GM19467 (cell line): ENCODE data around the gene FAM124B.

Experiments
- ATAC-seq: cut with Tn5 transposase; IDR thresholded peaks from one replicate; pipeline ENCODE4 v1.9.1; 2021; ENCODE audit warnings: mild to moderate bottlenecking, moderate library complexity; ENCODE audit not compliant: unreplicated experiment

Gene FAM124B

GRCh38 chr2:224347176-224348051 lies 54.5 kb downstream of the FAM124B start:
- no peak for ATAC-seq

GRCh38 chr2:224345492-224345891 lies 56.4 kb downstream of the FAM124B start:
- ATAC-seq = no peak

GRCh38 chr2:224343226-224343625 lies 58.7 kb downstream of the FAM124B start:
- ATAC-seq = no peak

- no peak for ATAC-seq
These were observed 65.9 kb downstream of the FAM124B start for GRCh38 chr2:224335991-224336390.

- ATAC-seq = no peak
These were observed 67.2 kb downstream of the FAM124B start for GRCh38 chr2:224334726-224335125.

- ATAC-seq = no peak
These were observed 68.0 kb downstream of the FAM124B start for GRCh38 chr2:224333726-224334482.

GRCh38 chr2:224331698-224332097 lies 70.2 kb downstream of the FAM124B start:
- no peak for ATAC-seq

- ATAC-seq = no peak
These were observed 73.1 kb downstream of the FAM124B start for GRCh38 chr2:224328798-224329197.
